ENCODE results near the gene PCOLCE2.
A peak's percentile ranks its signal among the peaks of the same experiment; 100 is the strongest.

Gene PCOLCE2

GRCh38 chr3:142863930-142864920 lies 24.7 kb downstream of the PCOLCE2 start:
- no peak for DNase-seq (ENCODE audit: low spot score)

GRCh38 chr3:142863010-142863817 lies 25.7 kb downstream of the PCOLCE2 start:
- DNase-seq (ENCODE audit: low spot score) = peak; percentile 58

- no peak for DNase-seq (ENCODE audit: low spot score)
These were observed 27.0 kb downstream of the PCOLCE2 start for GRCh38 chr3:142861926-142862325.

GRCh38 chr3:142858043-142858442 lies 30.8 kb downstream of the PCOLCE2 start:
- no peak for DNase-seq (ENCODE audit: low spot score)

- peak; percentile 6 for DNase-seq (ENCODE audit: low spot score)
These were observed 31.8 kb downstream of the PCOLCE2 start for GRCh38 chr3:142857056-142857455.

- peak; percentile 14 for DNase-seq (ENCODE audit: low spot score)
These were observed 35.4 kb downstream of the PCOLCE2 start for GRCh38 chr3:142853270-142854168.

- DNase-seq (ENCODE audit: low spot score) = no peak
These were observed 36.9 kb downstream of the PCOLCE2 start for GRCh38 chr3:142852009-142852408.

- DNase-seq (ENCODE audit: low spot score) = peak; percentile 84
These were observed 38.4 kb downstream of the PCOLCE2 start for GRCh38 chr3:142850395-142851023.

GRCh38 chr3:142849148-142849547 lies 39.7 kb downstream of the PCOLCE2 start:
- DNase-seq (ENCODE audit: low spot score) = no peak

GRCh38 chr3:142846779-142847577 lies 41.9 kb downstream of the PCOLCE2 start:
- no peak for DNase-seq (ENCODE audit: low spot score)

GRCh38 chr3:142844339-142844977 lies 44.4 kb downstream of the PCOLCE2 start:
- peak; percentile 42 for DNase-seq (ENCODE audit: low spot score)

- DNase-seq (ENCODE audit: low spot score) = no peak
These were observed 49.1 kb downstream of the PCOLCE2 start for GRCh38 chr3:142839831-142840230.

GRCh38 chr3:142837526-142837925 lies 51.4 kb downstream of the PCOLCE2 start:
- no peak for DNase-seq (ENCODE audit: low spot score)

GRCh38 chr3:142828703-142829305 lies 60.1 kb downstream of the PCOLCE2 start:
- DNase-seq (ENCODE audit: low spot score) = peak; percentile 84

GRCh38 chr3:142819179-142819578 lies 69.7 kb downstream of the PCOLCE2 start:
- DNase-seq (ENCODE audit: low spot score) = no peak

- no peak for DNase-seq (ENCODE audit: low spot score)
These were observed 70.2 kb downstream of the PCOLCE2 start for GRCh38 chr3:142818651-142819050.

GRCh38 chr3:142817897-142818296 lies 71.0 kb downstream of the PCOLCE2 start:
- DNase-seq (ENCODE audit: low spot score) = no peak

GRCh38 chr3:142817356-142817755 lies 71.5 kb downstream of the PCOLCE2 start:
- DNase-seq (ENCODE audit: low spot score) = no peak

GRCh38 chr3:142815803-142816202 lies 73.1 kb downstream of the PCOLCE2 start:
- no peak for DNase-seq (ENCODE audit: low spot score)
